HEK293T (cell line): ENCODE data around the gene COPS7A.

Source experiments
- CTCF ChIA-PET: fragments of 350-600 bp; formaldehyde crosslinking; extraction: SDS; loops from one replicate; lab custom pipeline; 2021; ENCODE audit warnings: antibody characterized with exemption, inconsistent platforms; lab: Yijun Ruan, JAX
- POLR2A ChIA-PET: fragments of 350-600 bp; formaldehyde crosslinking; extraction: SDS; loops from one replicate; lab custom pipeline; 2020; ENCODE audit warnings: antibody characterized with exemption, inconsistent platforms; lab: Yijun Ruan, JAX
- DNase-seq: peaks from one replicate; pipeline ENCODE4 v3.0.0; 2012; ENCODE audit warnings: mixed read lengths; ENCODE audit errors: extremely low spot score
- ARNT ChIP-seq: fragments of 450-650 bp; IDR thresholded peaks from 2 replicates; pipeline ENCODE4 v1.6.1; 2017; ENCODE audit warnings: mild to moderate bottlenecking
- BHLHE40 ChIP-seq: fragments of 450-650 bp; IDR thresholded peaks from 2 replicates; pipeline ENCODE4 v1.6.1; 2016; ENCODE audit warnings: mild to moderate bottlenecking, moderate library complexity, borderline replicate concordance
- CTBP1 ChIP-seq: fragments of 450-650 bp; IDR thresholded peaks from 2 replicates; pipeline ENCODE4 v1.6.1; 2016; ENCODE audit warnings: borderline replicate concordance
- ELF4 ChIP-seq: fragments of 450-650 bp; IDR thresholded peaks from 2 replicates; pipeline ENCODE4 v1.6.1; 2017; ENCODE audit warnings: antibody characterized with exemption
- FOXA1 ChIP-seq: fragments of 450-650 bp; IDR thresholded peaks from 2 replicates; pipeline ENCODE4 v1.6.1; 2016; ENCODE audit warnings: mild to moderate bottlenecking
- FOXK2 ChIP-seq: fragments of 450-650 bp; IDR thresholded peaks from 2 replicates; pipeline ENCODE4 v1.6.1; 2016; ENCODE audit warnings: mild to moderate bottlenecking
- FOXM1 ChIP-seq: fragments of 450-650 bp; IDR thresholded peaks from 2 replicates; pipeline ENCODE4 v1.6.1; 2017; ENCODE audit warnings: mild to moderate bottlenecking, borderline replicate concordance
- HDGF ChIP-seq: fragments of 450-650 bp; IDR thresholded peaks from 2 replicates; pipeline ENCODE4 v1.6.1; 2017; ENCODE audit warnings: antibody characterized with exemption, borderline replicate concordance
- L3MBTL2 ChIP-seq: fragments of 450-650 bp; conservative IDR thresholded peaks from 2 replicates; pipeline ENCODE4 v1.6.1; 2016; ENCODE audit warnings: mild to moderate bottlenecking
- LEF1 ChIP-seq: fragments of 450-650 bp; IDR thresholded peaks from 2 replicates; pipeline ENCODE4 v1.6.1; 2017; ENCODE audit warnings: mild to moderate bottlenecking, borderline replicate concordance
- NFRKB ChIP-seq: fragments of 450-650 bp; IDR thresholded peaks from 2 replicates; pipeline ENCODE4 v1.6.1; 2016; ENCODE audit warnings: mild to moderate bottlenecking, moderate library complexity
- PKNOX1 ChIP-seq: fragments of 450-650 bp; IDR thresholded peaks from 2 replicates; pipeline ENCODE4 v1.6.1; 2016
- SP1 ChIP-seq: fragments of 450-650 bp; IDR thresholded peaks from 2 replicates; pipeline ENCODE4 v1.6.1; 2017
- SUZ12 ChIP-seq: fragments of 450-650 bp; IDR thresholded peaks from 2 replicates; pipeline ENCODE4 v1.6.1; 2016; ENCODE audit warnings: mild to moderate bottlenecking
- TARDBP ChIP-seq: fragments of 450-650 bp; IDR thresholded peaks from 2 replicates; pipeline ENCODE4 v1.6.1; 2016
- ZNF384 ChIP-seq: fragments of 450-650 bp; IDR thresholded peaks from 2 replicates; pipeline ENCODE4 v1.6.1; 2016

The COPS7A gene

GRCh38 chr12:6688999-6689882 is 34.6 kb upstream of the COPS7A start, which contains the start of gene ZNF384:
TSS of gene ZNF384 (minus strand) at chr12:6689375. CDS start at chr12:6679520, 9,855 bp downstream.
- CTCF ChIA-PET: interaction anchor here (0.6 to 1.9 kb wide), 8 partner anchors 9 to 75 kb away, joined by 3 to 12 read pairs (median 4); partner anchors contain the start of genes MLF2 and PIANP
- TF ChIP-seq BHLHE40: no peak
- peak; percentile 95 for TF ChIP-seq ELF4
- peak; percentile 72 for TF ChIP-seq TARDBP
- no peak for TF ChIP-seq ARNT
- TF ChIP-seq L3MBTL2: 0 out of 2 replicates have a peak, but pooled peaks have one; percentile 10
- peak; percentile 56; the same call in 1 of the 2 replicates for TF ChIP-seq FOXM1
- TF ChIP-seq FOXK2: no peak
- TF ChIP-seq FOXA1: no peak
- no peak for TF ChIP-seq NFRKB
- no peak for TF ChIP-seq SUZ12
- TF ChIP-seq CTBP1: no peak; the same call in 1 of the 2 replicates
- TF ChIP-seq SP1: no peak
- TF ChIP-seq ZNF384: no peak
- no peak for TF ChIP-seq HDGF
- peak; percentile 46 for TF ChIP-seq PKNOX1
- no peak for TF ChIP-seq LEF1
- POLR2A ChIA-PET: interaction anchor here (0.5 to 2.3 kb wide), 65 partner anchors 8 to 345 kb away, joined by 3 to 91 read pairs (median 5); partner anchors contain the start of genes C12orf57, CD4, CDCA3 and COPS7A
- peak; percentile 95 for DNase-seq

GRCh38 chr12:6691473-6691872 is 32.4 kb upstream of the COPS7A start:
- TF ChIP-seq HDGF (no peak), TARDBP (no peak), SUZ12 (no peak), ARNT (no peak), PKNOX1 (no peak), SP1 (no peak), BHLHE40 (no peak), NFRKB (no peak), CTBP1 (no peak), ZNF384 (no peak), FOXK2 (no peak)
- CTCF ChIA-PET: no interaction called here
- DNase-seq: no peak
- POLR2A ChIA-PET: interaction anchor here (0.6 to 5.5 kb wide), 3 partner anchors 32 to 61 kb away, joined by 3 to 38 read pairs (median 10); partner anchors contain the start of genes COPS7A and MLF2

- ChIA-PET POLR2A (interaction anchor here (1.0 to 5.5 kb wide), 4 partner anchors 25 to 125 kb away, joined by 3 to 38 read pairs (median 9); partner anchors contain the start of genes COPS7A, MLF2 and NOP2), CTCF (no interaction called here)
- no peak for DNase-seq
- TF ChIP-seq TARDBP (no peak), SUZ12 (no peak), FOXM1 (no peak), ZNF384 (no peak), PKNOX1 (no peak), FOXK2 (no peak), LEF1 (no peak), FOXA1 (no peak), HDGF (no peak), NFRKB (no peak), L3MBTL2 (no peak), CTBP1 (no peak), BHLHE40 (no peak), ELF4 (no peak), SP1 (no peak), ARNT (no peak)
Measured at GRCh38 chr12:6692888-6693287, 31.0 kb upstream of the COPS7A start.

- CTCF ChIA-PET: no interaction called here
- no peak for DNase-seq
- TF ChIP-seq SUZ12 (no peak), PKNOX1 (no peak), CTBP1 (no peak), FOXK2 (no peak), ZNF384 (no peak), SP1 (no peak), LEF1 (no peak), L3MBTL2 (no peak), FOXA1 (no peak), HDGF (no peak), ELF4 (no peak), ARNT (no peak), TARDBP (no peak), FOXM1 (no peak), BHLHE40 (no peak), NFRKB (no peak)
- POLR2A ChIA-PET: interaction anchor here (1.0 to 5.5 kb wide), 4 partner anchors 26 to 126 kb away, joined by 3 to 38 read pairs (median 9); partner anchors contain the start of genes COPS7A, MLF2 and NOP2
Measured at GRCh38 chr12:6693832-6694355, 30.0 kb upstream of the COPS7A start.

GRCh38 chr12:6694701-6695100 is 29.1 kb upstream of the COPS7A start:
- TF ChIP-seq TARDBP (no peak), FOXA1 (no peak), SUZ12 (no peak), SP1 (no peak), FOXM1 (no peak), PKNOX1 (no peak), ELF4 (no peak), ARNT (no peak), NFRKB (no peak), L3MBTL2 (no peak), ZNF384 (no peak), LEF1 (no peak), FOXK2 (no peak), BHLHE40 (no peak), CTBP1 (no peak)
- CTCF ChIA-PET: no interaction called here
- no peak for DNase-seq
- POLR2A ChIA-PET: interaction anchor here (5.5 kb wide), 1 partner anchor 29 kb away, joined by 38 read pairs; the partner anchor contains the start of gene COPS7A
